Omental fat pad (tissue), 4 donors: ENCODE measurements around the gene EIPR1. TPM values are rescaled to one million over a fixed set of nuclear protein-coding genes. Genes with fewer than 3 reads are reported as not detected.

Source experiments
- ATAC-seq: fragments of 150-250 bp; one replicate; pipeline ENCODE4 v1.9.1; 2016; ENCODE audit warnings: mild to moderate bottlenecking, moderate library complexity; ENCODE audit not compliant: low FRiP score
- DNase-seq: peaks from one replicate; pipeline ENCODE4 v3.0.0-alpha.2; 2019; ENCODE audit warnings: low spot score
- total RNA-seq, 4 donors: library from RNA; depleted of rRNA; stranded (reverse); fragments of >200 nt; gene quantifications; one replicate each; pipeline ENCODE4 v1.1.0, GENCODE V29; 2016
- TF ChIP-seq, protein P1 (sequence below), 3 donors: fragments of 450-650 bp; IDR thresholded peaks; one replicate each; pipeline ENCODE4 v1.5.1; 2016 to 2017; ENCODE audit warnings: antibody characterized with exemption in 3 of 3, mild to moderate bottlenecking in 3 of 3, moderate library complexity in 2 of 3

Gene EIPR1
- total RNA-seq, 4 donors from 2014 or later = 18.5 to 29.8 (median 21.5) TPM

DNA sequence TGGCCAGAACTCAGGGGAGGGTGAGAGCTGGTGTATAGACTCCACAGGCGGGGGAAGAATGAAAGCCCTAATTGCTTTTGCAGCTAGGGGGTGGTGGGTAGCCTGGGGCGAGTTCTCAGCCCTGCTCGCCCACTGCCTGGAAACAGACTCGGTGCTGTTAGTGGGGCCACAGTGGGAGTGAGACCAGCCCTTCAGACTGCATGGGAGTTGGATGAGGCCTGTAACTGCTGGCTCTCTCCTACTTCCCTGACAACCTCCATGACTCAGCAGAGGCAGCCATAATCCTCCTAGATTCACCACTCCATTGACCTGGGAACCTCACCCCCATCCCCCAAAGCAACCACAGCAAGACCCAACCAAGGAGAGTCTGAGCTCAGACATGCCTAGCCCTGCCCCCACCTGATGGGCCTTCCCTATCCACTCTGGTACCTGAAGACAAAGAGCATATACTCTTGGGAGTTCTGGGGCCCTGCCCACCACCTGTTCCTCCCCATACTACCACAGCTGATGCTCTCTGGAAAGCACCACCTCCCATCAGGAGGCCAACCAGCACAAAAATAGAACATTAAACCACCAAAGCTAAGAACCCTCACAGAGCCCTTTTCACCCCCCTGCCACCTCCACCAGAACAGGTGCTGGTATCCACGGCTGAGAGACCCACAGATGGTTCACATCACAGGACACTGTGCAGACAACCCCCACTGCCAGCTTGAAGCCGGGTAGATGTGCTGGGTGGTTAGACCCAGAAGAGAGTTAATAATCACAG lies 226.3 kb downstream of the EIPR1 start:
- TF ChIP-seq, protein P1, sequence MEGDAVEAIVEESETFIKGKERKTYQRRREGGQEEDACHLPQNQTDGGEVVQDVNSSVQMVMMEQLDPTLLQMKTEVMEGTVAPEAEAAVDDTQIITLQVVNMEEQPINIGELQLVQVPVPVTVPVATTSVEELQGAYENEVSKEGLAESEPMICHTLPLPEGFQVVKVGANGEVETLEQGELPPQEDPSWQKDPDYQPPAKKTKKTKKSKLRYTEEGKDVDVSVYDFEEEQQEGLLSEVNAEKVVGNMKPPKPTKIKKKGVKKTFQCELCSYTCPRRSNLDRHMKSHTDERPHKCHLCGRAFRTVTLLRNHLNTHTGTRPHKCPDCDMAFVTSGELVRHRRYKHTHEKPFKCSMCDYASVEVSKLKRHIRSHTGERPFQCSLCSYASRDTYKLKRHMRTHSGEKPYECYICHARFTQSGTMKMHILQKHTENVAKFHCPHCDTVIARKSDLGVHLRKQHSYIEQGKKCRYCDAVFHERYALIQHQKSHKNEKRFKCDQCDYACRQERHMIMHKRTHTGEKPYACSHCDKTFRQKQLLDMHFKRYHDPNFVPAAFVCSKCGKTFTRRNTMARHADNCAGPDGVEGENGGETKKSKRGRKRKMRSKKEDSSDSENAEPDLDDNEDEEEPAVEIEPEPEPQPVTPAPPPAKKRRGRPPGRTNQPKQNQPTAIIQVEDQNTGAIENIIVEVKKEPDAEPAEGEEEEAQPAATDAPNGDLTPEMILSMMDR (IDR thresholded peaks at IDR 0.05) = no peak
- ATAC-seq (no peak), DNase-seq (no peak)

DNA sequence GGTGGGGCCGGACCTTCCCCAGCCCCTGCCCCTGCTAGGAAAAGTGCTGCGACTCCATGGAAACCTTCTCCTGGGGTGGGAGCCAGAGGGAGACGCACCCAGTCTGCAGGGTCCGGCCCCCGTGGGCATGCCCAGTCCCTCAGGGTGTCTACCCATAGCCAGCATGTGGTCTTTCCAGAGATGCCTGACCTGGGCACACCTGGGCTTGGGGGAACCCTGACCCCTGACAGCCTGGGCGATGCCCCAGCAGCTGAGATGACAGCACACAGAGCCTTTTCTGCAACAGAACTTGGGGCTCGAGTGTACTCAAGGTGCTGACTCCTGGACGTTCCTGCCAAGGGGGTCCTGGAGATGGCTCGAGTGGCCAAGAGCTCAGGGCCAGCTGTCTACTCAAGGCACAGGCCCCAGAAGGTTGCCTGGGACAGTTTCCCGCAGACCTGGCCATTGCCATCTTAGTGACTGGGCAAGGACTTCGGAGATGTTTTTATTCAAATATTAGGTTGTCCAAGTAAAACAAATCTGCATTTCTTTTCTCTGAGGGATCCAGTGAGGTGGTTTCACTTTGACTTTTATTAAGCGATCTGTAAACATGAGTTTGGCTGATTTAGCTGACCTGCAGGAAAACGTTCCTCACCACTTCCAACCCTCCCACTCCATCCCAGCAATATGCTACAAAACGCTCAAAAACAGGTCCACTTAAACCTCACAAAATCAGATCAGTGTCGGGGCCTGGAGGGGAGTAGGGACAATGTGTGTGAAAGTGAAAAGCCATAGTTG lies 228.0 kb downstream of the EIPR1 start:
- TF ChIP-seq, protein P1 (IDR thresholded peaks at IDR 0.05) = no peak
- no peak for ATAC-seq
- no peak for DNase-seq

DNA sequence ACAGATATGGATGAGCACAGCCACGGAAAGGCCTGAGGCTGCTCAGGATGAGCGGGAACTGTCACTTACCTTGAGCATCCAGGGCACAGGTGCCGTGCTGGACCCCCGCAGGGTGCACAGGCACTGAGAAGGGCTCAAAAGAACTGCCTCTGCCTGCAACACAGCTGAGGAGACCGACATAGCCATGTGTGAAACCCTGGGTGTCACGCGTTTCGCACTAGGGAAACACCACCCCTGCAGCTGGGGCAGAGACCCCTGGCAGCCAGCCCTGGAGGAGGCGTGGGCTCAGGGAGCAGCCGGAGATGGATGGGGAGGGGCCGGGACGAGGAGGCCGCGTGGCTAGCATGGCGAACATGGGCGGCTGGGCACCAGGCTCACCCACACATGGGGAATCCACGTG lies 228.9 kb downstream of the EIPR1 start:
- DNase-seq = no peak
- TF ChIP-seq, protein P1 (IDR thresholded peaks at IDR 0.05) = no peak
- ATAC-seq = no peak

- TF ChIP-seq, protein P1 (IDR thresholded peaks at IDR 0.05) = no peak
- ATAC-seq = no peak
- no peak for DNase-seq
Measured at GRCh38 chr2:3147651-3148530, 229.7 kb downstream of the EIPR1 start.

- DNase-seq = no peak
- TF ChIP-seq, protein P1 (IDR thresholded peaks at IDR 0.05) = no peak
- no peak for ATAC-seq
Measured at GRCh38 chr2:3146772-3147650, 230.6 kb downstream of the EIPR1 start.

DNA sequence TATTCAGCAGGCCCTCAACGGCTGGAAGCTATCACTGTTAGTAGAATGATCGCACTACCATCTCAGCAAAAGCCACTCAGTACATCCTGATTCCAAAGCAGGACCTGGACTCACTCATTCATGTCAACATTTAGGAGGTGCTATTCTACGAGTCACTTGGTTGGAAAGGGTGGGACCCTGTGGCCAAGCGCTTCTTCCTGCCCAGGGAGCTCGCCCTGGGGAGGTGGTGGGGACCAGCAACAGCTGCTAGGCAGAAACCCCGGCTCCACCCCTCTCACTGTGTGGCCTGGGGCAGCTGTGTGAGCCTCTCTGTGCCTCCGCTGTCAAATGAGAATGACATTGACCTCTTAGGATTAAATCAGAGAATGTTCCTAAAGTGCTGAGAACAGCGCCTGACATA lies 231.4 kb downstream of the EIPR1 start:
- no peak for DNase-seq
- TF ChIP-seq, protein P1 (IDR thresholded peaks at IDR 0.05) = no peak
- no peak for ATAC-seq
